Lower leg skin (tissue), 4 donors: ENCODE measurements around the gene NEDD4L. TPM values are rescaled to one million over a fixed set of nuclear protein-coding genes. Genes with fewer than 3 reads are reported as not detected.
A peak's percentile ranks its signal among the peaks of the same experiment; 100 is the strongest.

Experiments
- DNase-seq, 2 donors: peaks; one replicate each; pipeline ENCODE4 v3.0.0-alpha.2; 2019; ENCODE audit warnings: low spot score in 2 of 2
- H3K4me3 ChIP-seq: fragments of 200-600 bp; sonication (generic); 2 replicates; pipeline ENCODE4 v1.5.1; 2017; ENCODE audit warnings: mild to moderate bottlenecking, low read depth; ENCODE audit not compliant: poor library complexity, severe bottlenecking
- CTCF ChIP-seq, 3 donors: fragments of 450-650 bp; IDR thresholded peaks; one replicate each; pipeline ENCODE4 v1.5.1; 2016; ENCODE audit warnings: antibody characterized with exemption in 3 of 3, mild to moderate bottlenecking in 3 of 3, moderate library complexity in 2 of 3
- POLR2A ChIP-seq, 2 donors: fragments of 450-650 bp; IDR thresholded peaks; one replicate each; pipeline ENCODE4 v1.6.1; 2016 to 2017; ENCODE audit warnings: antibody characterized with exemption in 2 of 2, mild to moderate bottlenecking in 1 of 2, moderate library complexity in 1 of 2
- WGBS, 2 donors: methylation state at CpG; one replicate each; pipeline ENCODE4 v1.1.5; 2018; 5-methylcytosine and 5-hydroxymethylcytosine counted together
- intact Hi-C: fragments of 100-400 bp; cut with DNase I; formaldehyde crosslinking; loops from one replicate; pipeline ENCODE4 v1.15.0; 2023; ENCODE audit warnings: low total_unique reads
- total RNA-seq, 4 donors: library from RNA; depleted of rRNA; stranded (reverse); fragments of >200 nt; gene quantifications; one replicate each; pipeline ENCODE4 v1.1.0, GENCODE V29; 2016

The NEDD4L gene
- total RNA-seq, 4 donors from 2014 or later = 22.9 to 127 (median 35.0) TPM

DNA sequence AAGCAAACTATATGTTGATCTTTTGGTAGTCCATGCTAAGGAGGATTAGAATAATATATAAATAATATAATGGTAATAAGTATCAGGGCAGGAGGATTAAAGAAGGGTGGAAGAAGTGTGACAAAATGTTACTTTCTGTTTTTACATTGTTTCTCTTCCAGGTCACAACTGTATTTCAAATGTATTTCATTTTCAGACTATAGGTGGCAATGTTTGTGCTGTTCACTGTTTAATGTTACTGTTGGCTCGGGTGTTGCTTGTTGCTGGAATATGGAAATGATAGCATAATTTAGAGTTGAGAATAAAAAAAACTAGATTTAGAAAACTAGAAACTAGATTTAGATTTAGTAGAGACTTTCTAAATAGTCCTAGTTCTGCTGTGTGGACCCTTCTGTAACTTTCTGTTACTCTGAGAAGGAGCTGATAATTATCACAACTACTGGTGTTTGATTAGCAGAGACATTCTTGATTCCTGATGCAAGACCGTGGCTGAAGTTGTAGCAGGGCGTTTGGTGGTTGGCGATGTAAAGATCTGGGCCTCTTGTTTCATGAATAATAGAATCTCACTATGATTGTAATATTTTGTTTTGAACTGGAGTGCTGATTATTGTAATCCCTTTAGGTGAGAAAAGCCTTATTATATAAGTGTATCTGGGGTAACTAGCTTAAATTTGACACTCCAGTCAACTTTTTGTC lies 7.9 kb downstream of the NEDD4L start:
- DNase-seq = no peak
- intact Hi-C loops = no loop called here
- no peak for TF ChIP-seq CTCF (IDR thresholded peaks at IDR 0.05)
- no peak for TF ChIP-seq POLR2A (IDR thresholded peaks at IDR 0.05)
- no peak overlapping the region for H3K4me3 ChIP-seq
- WGBS, 2 donors = 54 to 61% methylated on average over 4 of the region's 4 CpGs

DNA sequence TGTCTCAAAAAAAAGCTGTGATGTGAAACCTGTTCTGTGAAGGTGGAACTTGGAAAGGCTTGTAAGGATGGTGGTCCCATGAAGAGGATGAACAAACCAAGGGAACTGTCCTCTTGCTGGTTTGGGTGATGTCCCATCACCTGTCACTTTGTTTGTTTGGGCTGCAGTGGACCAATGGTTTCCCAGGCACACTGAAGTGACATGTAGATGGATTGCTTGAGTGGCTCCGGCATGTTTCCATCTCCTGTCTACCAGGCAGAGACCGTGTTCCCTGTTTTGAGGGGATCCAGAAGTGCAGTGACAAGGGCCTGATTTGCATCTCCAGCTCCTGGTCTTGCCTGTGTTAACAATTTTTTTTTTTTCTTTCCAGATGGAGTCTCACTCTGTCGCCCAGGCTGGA lies 8.9 kb downstream of the NEDD4L start:
- H3K4me3 ChIP-seq = no peak overlapping the region
- TF ChIP-seq CTCF (IDR thresholded peaks at IDR 0.05) (no peak), POLR2A (IDR thresholded peaks at IDR 0.05) (no peak)
- peak in 1 of 2 donors; percentile 54 for DNase-seq
- 91% methylated on average over 3 of the region's 3 CpGs for WGBS, 2 donors
- intact Hi-C loops = no loop called here

DNA sequence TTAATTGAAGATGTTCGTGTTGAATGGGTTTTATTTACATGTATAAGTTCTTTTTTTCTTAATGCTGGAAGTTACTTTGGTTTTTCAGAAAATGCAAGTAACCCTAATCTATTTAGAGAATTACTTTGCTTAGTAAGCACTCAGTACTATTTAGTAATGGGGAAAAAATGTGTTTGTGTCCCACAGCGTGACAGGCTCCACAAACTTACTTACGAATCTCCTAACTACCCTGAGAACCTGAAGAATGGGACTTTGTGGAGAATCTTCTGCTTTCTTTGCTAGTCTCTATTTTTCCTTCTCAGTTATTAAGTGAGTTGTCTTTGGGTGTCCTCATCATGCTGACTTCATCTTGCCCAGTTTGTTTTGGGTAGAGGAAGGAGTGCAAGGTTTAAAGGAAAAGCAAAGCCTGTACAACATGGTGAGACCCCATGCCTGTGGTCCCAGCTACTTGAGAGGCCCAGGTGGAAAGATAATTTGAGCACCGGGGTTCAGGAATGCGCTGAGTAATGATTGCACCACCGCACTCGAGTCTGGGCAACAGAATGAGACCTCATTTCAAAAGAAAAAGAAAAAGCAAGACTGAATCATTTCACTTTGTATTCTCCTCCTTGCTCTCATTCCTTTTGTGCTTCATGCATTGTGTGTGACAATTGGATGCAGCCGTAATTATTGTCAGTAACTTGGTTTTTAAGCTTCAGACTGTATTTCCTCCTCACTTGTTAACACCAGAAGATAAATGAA lies 10.2 kb downstream of the NEDD4L start:
- peak in 1 of 2 donors; percentile 13 for DNase-seq
- intact Hi-C loops = no loop called here
- WGBS, 2 donors = 65 to 73% methylated on average over 8 of the region's 8 CpGs
- no peak overlapping the region for H3K4me3 ChIP-seq
- TF ChIP-seq POLR2A (IDR thresholded peaks at IDR 0.05) (no peak), CTCF (IDR thresholded peaks at IDR 0.05) (no peak)

DNA sequence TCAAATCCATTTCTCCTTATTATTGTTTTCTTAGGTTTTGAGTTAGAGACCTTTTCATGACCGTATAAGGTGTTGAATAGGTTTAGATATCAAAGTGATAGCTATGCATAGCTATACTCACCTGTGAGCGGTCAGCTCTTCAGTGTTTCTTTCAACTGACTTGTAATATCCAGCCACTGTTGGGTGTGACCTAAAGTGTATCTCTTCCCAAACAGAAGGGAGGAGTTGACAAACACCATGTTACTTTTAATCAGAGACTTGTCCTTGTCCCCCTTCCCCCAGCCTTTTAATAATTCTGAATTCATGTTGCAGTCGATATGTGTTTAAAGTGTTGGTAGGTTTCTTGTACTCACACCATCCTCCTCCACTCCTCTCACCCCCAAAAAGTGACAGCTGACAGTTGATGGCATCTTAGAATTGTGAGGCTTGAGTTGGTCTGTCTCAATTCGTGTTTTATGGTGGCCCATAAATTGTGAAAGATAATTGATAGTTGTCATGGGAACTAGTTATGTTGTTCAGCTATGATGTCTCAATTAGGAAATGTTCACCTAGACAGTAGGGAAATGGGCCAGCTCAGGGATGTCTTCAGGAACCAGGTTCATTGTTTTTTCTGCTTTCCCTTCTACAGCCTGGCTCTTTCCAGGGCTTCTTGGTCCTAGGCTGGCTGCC lies 12.0 kb downstream of the NEDD4L start:
- no peak overlapping the region for H3K4me3 ChIP-seq
- DNase-seq = no peak
- WGBS, 2 donors = 88 to 90% methylated on average over 4 of the region's 4 CpGs
- intact Hi-C loops = no loop called here
- TF ChIP-seq POLR2A (IDR thresholded peaks at IDR 0.05) (no peak), CTCF (IDR thresholded peaks at IDR 0.05) (no peak)

GRCh38 chr18:58056852-58057251 lies 12.8 kb downstream of the NEDD4L start:
- no peak for TF ChIP-seq POLR2A (IDR thresholded peaks at IDR 0.05)
- no peak for TF ChIP-seq CTCF (IDR thresholded peaks at IDR 0.05)
- DNase-seq = peak in 1 of 2 donors; percentile 1
- 89 to 90% methylated on average over 5 of the region's 5 CpGs for WGBS, 2 donors

More at GRCh38 chr18:58056852-58057251, 12.8 kb downstream of the NEDD4L start:
- intact Hi-C loops = no loop called here
- no peak overlapping the region for H3K4me3 ChIP-seq
